Mucosa of gallbladder (tissue), 1 donor: ENCODE data around the gene CXorf58. TPM values are rescaled to one million over a fixed set of nuclear protein-coding genes. Genes with fewer than 3 reads are reported as not detected.
"Not testable (repeated sequence)": the region's sequence is repeated elsewhere in the genome, so short reads cannot be mapped to it uniquely, and the experiment has no call there.

Experiments
- DNase-seq: peaks from one replicate; pipeline ENCODE4 v3.0.0-alpha.2; 2020; ENCODE audit warnings: low spot score
- total RNA-seq: library from RNA; stranded (reverse); gene quantifications from one replicate; pipeline ENCODE4 v1.2.1, GENCODE V29; 2021
- donor health status: DM: no; HTN: no; CAD: no.

CXorf58 gene
- total RNA-seq, result not detected

- DNase-seq, result peak; percentile 93
These were observed at the start of gene CXorf58, which contains the start of gene APOO for GRCh38 chrX:23907498-23908218. TSS of gene CXorf58 (plus strand) at chrX:23908006. CDS start at chrX:23910303, 2,297 bp downstream. TSS of gene APOO (minus strand) at chrX:23907938. CDS start at chrX:23907702, 236 bp downstream.

- DNase-seq, result not testable (repeated sequence)
These were observed 48.6 kb upstream of the CXorf58 start for GRCh38 chrX:23859238-23859637.

- DNase-seq, result no peak
These were observed 46.5 kb upstream of the CXorf58 start for GRCh38 chrX:23861215-23861896.

GRCh38 chrX:23861952-23862351 lies 45.9 kb upstream of the CXorf58 start:
- not testable (repeated sequence) for DNase-seq

GRCh38 chrX:23864742-23865326 lies 43.0 kb upstream of the CXorf58 start:
- no peak for DNase-seq

- DNase-seq, result no peak
These were observed 37.8 kb upstream of the CXorf58 start for GRCh38 chrX:23870041-23870440.

- no peak for DNase-seq
These were observed 35.8 kb upstream of the CXorf58 start for GRCh38 chrX:23871905-23872546.

- no peak for DNase-seq
These were observed 28.3 kb upstream of the CXorf58 start for GRCh38 chrX:23879380-23880090.

GRCh38 chrX:23883737-23884354 lies 24.0 kb upstream of the CXorf58 start:
- DNase-seq, result no peak

GRCh38 chrX:23884427-23885024 lies 23.3 kb upstream of the CXorf58 start:
- DNase-seq, result no peak

- DNase-seq, result no peak
These were observed 22.0 kb upstream of the CXorf58 start for GRCh38 chrX:23885803-23886202.

- DNase-seq, result peak; percentile 37
These were observed 20.4 kb upstream of the CXorf58 start for GRCh38 chrX:23887451-23887850.

GRCh38 chrX:23887918-23888317 lies 19.9 kb upstream of the CXorf58 start:
- DNase-seq, result no peak

- no peak for DNase-seq
These were observed 18.8 kb upstream of the CXorf58 start for GRCh38 chrX:23888887-23889501.

GRCh38 chrX:23890933-23891332 lies 16.9 kb upstream of the CXorf58 start:
- no peak for DNase-seq

- DNase-seq, result not testable (repeated sequence)
These were observed 12.8 kb upstream of the CXorf58 start for GRCh38 chrX:23894993-23895392.

GRCh38 chrX:23896539-23896938 lies 11.3 kb upstream of the CXorf58 start:
- DNase-seq, result not testable (repeated sequence)

- DNase-seq, result no peak
These were observed 10.8 kb upstream of the CXorf58 start for GRCh38 chrX:23896981-23897380.

- no peak for DNase-seq
These were observed 9.3 kb upstream of the CXorf58 start for GRCh38 chrX:23898412-23898959.

- no peak for DNase-seq
These were observed 7.5 kb upstream of the CXorf58 start for GRCh38 chrX:23900220-23900797.
